Inflammatory macrophage treated with lipopolysaccharide for 4 hours (primary cell): ENCODE measurements around the gene PUSL1.

ENCODE experiments used
- DNase-seq: peaks from one replicate; pipeline ENCODE4 v3.0.0-alpha.2; 2020

PUSL1 gene

GRCh38 chr1:1280782-1281481 lies 27.5 kb upstream of the PUSL1 start:
- no peak for DNase-seq

GRCh38 chr1:1281533-1282321 lies 26.7 kb upstream of the PUSL1 start:
- DNase-seq = peak; percentile 66

DNA sequence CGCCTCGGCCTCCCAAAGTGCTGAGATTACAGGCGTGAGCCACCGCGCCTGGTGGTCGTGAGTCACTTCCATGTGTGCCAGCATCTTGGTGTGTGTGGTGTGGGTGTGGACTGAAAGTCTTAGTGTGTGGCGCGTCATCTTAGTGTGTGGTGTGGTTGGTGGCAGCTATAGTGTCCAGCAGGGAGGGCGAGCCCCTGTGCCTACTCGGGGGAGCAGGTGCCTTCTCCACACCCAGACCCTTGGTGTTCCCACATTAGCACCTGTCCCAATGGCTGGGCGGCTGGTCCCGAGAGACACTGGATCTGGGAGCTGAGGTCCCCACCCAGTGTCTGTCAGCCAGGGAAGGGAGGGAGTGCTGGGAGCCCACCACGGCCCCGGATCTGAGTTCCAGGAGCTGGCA lies 25.4 kb upstream of the PUSL1 start:
- DNase-seq = peak; percentile 45

DNA sequence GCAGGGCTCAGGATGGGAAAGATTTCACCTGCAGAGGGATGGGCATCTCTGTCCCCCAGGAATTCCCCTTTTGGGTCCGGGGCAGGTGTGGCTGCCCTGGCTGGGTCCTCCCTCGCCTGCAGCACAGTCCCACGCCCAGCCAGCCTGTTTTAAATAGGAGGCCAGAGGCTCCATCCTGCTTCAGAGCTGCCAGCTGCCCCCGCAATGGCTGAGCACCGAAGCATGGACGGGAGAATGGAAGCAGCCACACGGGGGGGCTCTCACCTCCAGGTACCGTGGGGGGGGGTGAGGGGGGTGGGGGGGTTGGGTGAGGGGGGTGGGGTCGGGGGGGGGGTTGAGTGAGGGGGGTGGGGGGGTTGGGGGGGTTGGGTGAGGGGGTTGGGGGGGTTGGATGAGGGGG lies 24.6 kb upstream of the PUSL1 start:
- DNase-seq = no peak

- DNase-seq = no peak
Measured at GRCh38 chr1:1284221-1285101, 23.9 kb upstream of the PUSL1 start.

DNA sequence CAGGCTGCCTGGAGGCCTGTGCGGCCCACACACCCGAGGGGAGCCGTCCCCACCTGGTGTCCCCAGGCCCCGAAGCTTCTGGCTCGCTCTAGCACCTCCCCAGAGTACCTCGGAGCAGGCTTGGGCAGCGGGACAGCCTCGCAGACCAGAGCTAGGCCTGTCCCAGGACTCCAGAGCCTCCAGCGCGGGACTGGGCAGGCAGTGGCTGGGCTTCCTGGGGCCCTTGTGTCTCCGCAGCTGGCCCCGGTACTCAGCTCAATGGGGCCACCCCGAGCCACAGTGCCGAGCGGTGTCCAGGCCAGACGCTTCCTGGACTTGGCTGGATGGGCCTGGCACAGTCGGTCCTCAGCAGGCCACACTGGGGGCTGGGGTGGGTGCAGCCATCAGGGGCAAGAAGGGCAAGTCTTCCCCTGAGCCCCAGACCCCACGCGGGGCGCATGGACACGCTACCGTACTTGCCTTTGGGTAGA lies 23.3 kb upstream of the PUSL1 start:
- DNase-seq = no peak

- no peak for DNase-seq
Measured at GRCh38 chr1:1285611-1286311, 22.6 kb upstream of the PUSL1 start.

- DNase-seq = no peak
Measured at GRCh38 chr1:1286313-1287261, 21.8 kb upstream of the PUSL1 start.

DNA sequence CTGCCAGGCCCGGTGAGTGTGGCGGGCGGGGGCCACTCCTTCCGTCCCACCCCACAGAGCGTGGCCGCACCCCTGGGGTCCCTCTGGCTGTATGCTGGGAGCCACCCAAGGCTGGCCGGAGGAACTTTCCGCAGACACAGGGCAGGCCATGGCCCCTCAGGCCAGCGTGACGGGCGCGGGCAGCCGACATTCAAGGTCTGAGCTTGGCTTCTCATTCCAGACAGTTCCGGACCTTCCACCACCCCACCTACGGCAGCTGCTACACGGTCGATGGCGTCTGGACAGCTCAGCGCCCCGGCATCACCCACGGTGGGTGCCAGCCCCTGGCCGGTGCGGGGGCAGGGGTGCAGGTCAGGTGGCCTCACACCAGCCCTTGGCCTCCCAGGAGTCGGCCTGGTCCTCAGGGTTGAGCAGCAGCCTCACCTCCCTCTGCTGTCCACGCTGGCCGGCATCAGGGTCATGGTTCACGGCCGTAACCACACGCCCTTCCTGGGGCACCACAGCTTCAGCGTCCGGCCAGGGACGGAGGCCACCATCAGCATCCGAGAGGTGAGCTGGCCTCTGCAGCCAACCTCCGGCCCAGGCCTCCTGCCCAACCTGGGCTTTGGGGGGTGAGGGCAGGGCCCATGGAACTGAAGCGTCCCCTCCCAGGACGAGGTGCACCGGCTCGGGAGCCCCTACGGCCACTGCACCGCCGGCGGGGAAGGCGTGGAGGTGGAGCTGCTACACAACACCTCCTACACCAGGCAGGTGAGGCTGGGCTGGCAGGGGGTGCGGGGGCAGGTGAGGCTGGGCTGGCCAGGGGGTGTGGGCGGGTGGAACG lies 20.9 kb upstream of the PUSL1 start:
- no peak for DNase-seq

DNA sequence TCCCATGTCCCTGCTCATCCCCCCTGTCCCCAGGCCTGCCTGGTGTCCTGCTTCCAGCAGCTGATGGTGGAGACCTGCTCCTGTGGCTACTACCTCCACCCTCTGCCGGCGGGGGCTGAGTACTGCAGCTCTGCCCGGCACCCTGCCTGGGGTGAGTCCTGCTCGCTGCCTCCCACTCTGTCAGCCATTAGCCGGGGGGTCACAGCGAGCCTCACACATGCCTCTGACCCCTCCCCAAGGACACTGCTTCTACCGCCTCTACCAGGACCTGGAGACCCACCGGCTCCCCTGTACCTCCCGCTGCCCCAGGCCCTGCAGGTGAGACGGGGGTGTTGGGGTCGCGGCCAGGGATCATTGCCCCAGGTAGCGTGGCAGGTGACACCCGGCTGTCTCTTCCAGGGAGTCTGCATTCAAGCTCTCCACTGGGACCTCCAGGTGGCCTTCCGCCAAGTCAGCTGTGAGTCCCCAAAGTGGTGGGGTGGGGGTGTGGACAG lies 18.1 kb upstream of the PUSL1 start:
- peak; percentile 60 for DNase-seq

DNA sequence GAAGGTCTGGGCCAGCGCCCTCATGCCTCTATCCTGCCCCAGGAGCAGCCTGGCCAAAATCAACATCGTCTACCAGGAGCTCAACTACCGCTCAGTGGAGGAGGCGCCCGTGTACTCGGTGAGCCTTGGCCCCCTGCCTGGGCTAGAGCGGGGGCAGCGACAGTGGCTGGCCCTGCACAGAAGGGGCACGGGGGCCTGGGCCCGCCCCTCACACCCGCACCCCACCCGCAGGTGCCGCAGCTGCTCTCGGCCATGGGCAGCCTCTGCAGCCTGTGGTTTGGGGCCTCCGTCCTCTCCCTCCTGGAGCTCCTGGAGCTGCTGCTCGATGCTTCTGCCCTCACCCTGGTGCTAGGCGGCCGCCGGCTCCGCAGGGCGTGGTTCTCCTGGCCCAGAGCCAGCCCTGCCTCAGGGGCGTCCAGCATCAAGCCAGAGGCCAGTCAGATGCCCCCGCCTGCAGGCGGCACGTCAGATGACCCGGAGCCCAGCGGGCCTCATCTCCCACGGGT lies 17.3 kb upstream of the PUSL1 start:
- no peak for DNase-seq

GRCh38 chr1:1291548-1292441 lies 16.6 kb upstream of the PUSL1 start:
- peak; percentile 26 for DNase-seq

DNA sequence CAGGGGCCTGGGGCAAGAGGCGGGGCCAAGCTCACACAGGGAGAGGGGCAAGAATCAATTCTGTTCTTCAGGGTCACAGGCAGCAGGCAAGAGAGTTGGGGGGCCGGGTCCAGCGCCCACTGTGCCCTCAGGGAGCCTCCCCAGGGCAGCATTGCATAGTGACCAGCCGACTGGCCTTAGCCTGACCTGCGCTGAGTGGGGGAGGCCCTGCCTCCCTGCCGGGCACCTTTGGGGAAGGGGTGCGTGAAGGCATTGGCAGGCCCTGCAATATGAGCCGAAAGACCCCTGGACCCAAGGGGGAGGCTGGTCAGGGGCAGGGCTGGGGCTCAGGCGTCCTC lies 16.0 kb upstream of the PUSL1 start:
- DNase-seq = no peak

DNA sequence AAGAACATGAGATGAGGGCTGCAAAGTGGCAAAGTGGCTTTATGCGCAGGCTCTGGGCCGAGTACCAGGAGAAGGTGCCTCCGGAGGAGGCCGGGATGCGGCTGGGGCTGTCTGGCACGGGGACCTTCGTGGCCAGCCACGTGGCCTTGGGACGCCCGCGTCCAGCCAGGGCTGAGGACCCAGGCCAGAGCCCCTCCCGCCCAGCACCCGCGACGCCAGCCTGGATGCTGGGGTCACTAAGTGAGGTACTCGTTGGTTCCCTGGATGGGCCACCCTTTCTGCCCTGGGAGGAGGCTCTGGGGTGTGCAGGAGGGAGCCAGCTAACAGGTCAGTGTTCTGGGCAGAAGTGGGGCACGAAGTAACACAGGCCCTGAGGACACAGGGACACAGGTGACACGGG lies 15.5 kb upstream of the PUSL1 start:
- no peak for DNase-seq

- no peak for DNase-seq
Measured at GRCh38 chr1:1293263-1294249, 14.8 kb upstream of the PUSL1 start.

DNA sequence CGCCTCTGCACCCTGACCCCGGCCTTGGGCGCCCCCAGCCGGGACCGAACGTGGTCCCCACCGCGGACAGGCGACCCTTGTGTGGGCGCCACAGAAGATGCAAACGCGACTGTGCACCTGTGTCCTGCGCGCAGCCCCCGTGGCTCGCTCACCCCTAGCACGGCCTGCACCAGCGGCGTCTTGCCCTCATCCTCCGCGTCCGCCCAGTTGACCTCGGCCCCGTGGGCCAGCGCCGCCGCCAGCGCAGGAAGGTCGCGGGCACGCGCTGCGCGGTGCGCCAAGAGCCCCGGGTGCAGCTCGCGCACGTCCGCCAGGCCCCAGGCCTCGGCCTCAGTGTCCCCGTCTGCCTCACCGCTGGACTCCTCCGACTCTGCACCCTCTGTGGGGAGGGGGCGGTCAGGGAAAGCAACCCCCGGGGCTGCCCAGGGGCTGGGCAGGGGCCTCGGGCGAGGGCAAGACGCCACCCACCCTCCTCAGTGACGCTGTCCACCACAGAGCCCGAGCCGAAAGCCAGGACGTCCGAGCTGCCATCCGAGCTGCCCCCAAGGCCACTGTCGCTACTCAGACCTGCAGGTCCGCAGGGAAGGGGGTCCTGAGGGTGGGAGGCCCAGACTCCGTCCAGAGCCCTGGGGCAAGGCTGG lies 14.0 kb upstream of the PUSL1 start:
- no peak for DNase-seq

DNA sequence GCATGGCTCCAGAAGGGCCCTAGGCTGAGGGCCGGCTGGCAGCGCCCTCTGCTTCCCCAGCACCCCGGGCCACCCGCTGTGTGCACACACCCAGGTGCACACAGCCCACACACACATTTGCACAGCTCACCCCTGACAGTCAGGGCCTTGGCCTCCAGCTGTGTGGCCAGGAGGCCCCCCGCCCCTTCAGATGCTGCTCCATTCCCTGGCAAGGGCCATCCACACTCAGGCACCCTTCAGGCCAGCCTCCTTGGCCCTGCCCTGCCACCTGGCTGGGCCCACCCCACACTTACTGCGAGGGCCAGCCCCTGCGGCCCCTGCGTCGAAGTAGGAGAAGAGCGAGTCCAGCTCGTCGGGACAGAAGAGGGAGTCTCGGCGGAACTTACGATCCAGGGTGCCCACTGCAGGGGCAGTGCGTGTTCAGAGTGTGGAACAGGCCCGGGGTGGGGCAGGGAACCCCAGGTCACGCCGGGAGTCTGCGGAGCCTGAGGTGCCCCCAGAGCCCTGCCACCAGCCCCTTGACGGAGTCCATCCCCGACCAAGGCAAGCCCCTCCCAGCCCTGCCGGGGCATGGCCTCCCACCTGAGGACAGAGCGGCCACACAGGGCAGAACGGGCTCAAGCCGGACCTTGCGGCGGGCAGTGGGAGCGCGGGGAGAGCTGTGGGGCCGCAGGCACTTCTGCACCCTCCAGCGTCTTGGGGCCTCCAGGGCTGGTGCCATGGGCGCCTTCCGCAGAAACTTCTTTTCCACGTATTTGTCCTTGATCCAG lies 13.1 kb upstream of the PUSL1 start:
- no peak for DNase-seq
